Astrocyte (in vitro differentiated cells and primary cell): ENCODE results near the gene BTRC. TPM values are rescaled to one million over a fixed set of nuclear protein-coding genes. Genes with fewer than 3 reads are reported as not detected.

ENCODE experiments used
- DNase-seq: peaks from one replicate; pipeline ENCODE4 v3.0.0-alpha.2; 2010; ENCODE audit warnings: low read depth
- FAIRE-seq: peaks from 2 replicates; lab custom pipeline; 2011; peaks lifted over from hg19 to GRCh38; lab: Jason Lieb, UNC
- H2AFZ ChIP-seq: 2 replicates; pipeline ENCODE4 v1.6.0; 2012; ENCODE audit warnings: low read depth, low read length, inconsistent platforms
- H3K27ac ChIP-seq: 2 replicates; pipeline ENCODE4 v1.5.1; 2011; ENCODE audit warnings: low read depth, low read length, inconsistent platforms
- H3K27me3 ChIP-seq: 2 replicates; pipeline ENCODE4 v1.6.0; 2011; ENCODE audit warnings: low read length, inconsistent platforms; ENCODE audit not compliant: insufficient read depth
- H3K36me3 ChIP-seq: 2 replicates; pipeline ENCODE4 v1.5.1; 2011; ENCODE audit warnings: low read length, inconsistent platforms; ENCODE audit not compliant: insufficient read depth
- H3K4me1 ChIP-seq: 2 replicates; pipeline ENCODE4 v1.5.1; 2011; ENCODE audit warnings: low read length, inconsistent platforms; ENCODE audit not compliant: insufficient read depth
- H3K4me2 ChIP-seq: 2 replicates; pipeline ENCODE4 v1.6.0; 2012; ENCODE audit warnings: low read length, inconsistent platforms
- H3K4me3 ChIP-seq: 2 replicates; pipeline ENCODE4 v1.5.1; 2011; ENCODE audit warnings: low read depth, mild to moderate bottlenecking, low read length, inconsistent platforms; ENCODE audit not compliant: insufficient read depth
- H3K79me2 ChIP-seq: 2 replicates; pipeline ENCODE4 v1.6.0; 2012; ENCODE audit warnings: mild to moderate bottlenecking, low read length, inconsistent platforms; ENCODE audit not compliant: insufficient read depth
- H3K9ac ChIP-seq: 2 replicates; pipeline ENCODE4 v1.6.0; 2012; ENCODE audit warnings: mild to moderate bottlenecking, low read length, inconsistent platforms
- H3K9me3 ChIP-seq: 2 replicates; pipeline ENCODE4 v1.5.1; 2012; ENCODE audit warnings: low read depth, mild to moderate bottlenecking, low read length, inconsistent platforms; ENCODE audit not compliant: insufficient read depth
- H4K20me1 ChIP-seq: 2 replicates; pipeline ENCODE4 v1.6.0; 2012; ENCODE audit warnings: low read length, inconsistent platforms; ENCODE audit not compliant: insufficient read depth
- H3K27ac Mint-ChIP-seq: one replicate; pipeline ENCODE4 v1.8.0; 2021; ENCODE audit warnings: mild to moderate bottlenecking, mixed read lengths; ENCODE audit not compliant: unreplicated experiment
- H3K27me3 Mint-ChIP-seq: one replicate; pipeline ENCODE4 v1.8.0; 2021; ENCODE audit warnings: low read depth, mixed read lengths; ENCODE audit not compliant: unreplicated experiment
- H3K36me3 Mint-ChIP-seq: one replicate; pipeline ENCODE4 v1.8.0; 2021; ENCODE audit warnings: low read depth, mixed read lengths; ENCODE audit not compliant: unreplicated experiment
- H3K4me1 Mint-ChIP-seq: one replicate; pipeline ENCODE4 v1.8.0; 2021; ENCODE audit warnings: low read depth, mixed read lengths; ENCODE audit not compliant: unreplicated experiment
- H3K4me3 Mint-ChIP-seq: one replicate; pipeline ENCODE4 v1.8.0; 2021; ENCODE audit warnings: mild to moderate bottlenecking, moderate library complexity, mixed read lengths; ENCODE audit not compliant: unreplicated experiment
- H3K9me3 Mint-ChIP-seq: one replicate; pipeline ENCODE4 v1.8.0; 2021; ENCODE audit warnings: mild to moderate bottlenecking, mixed read lengths; ENCODE audit not compliant: unreplicated experiment
- EZH2 ChIP-seq: IDR thresholded peaks from 2 replicates; pipeline ENCODE4 v1.6.1; 2012; ENCODE audit warnings: mild to moderate bottlenecking, low read length, inconsistent platforms; ENCODE audit not compliant: insufficient read depth
- total RNA-seq: library from RNA; stranded (reverse); gene quantifications from 2 replicates; pipeline ENCODE4 v1.2.1, GENCODE V29; 2021
- TF ChIP-seq, protein P1 (sequence below): IDR thresholded peaks from 2 replicates; pipeline ENCODE4 v1.5.1; 2011; ENCODE audit warnings: low read depth, mild to moderate bottlenecking, inconsistent platforms, low read length, moderate library complexity; ENCODE audit not compliant: insufficient read depth

The BTRC gene
- total RNA-seq, 1 donor from 2014 or later: 33.3 TPM

DNA sequence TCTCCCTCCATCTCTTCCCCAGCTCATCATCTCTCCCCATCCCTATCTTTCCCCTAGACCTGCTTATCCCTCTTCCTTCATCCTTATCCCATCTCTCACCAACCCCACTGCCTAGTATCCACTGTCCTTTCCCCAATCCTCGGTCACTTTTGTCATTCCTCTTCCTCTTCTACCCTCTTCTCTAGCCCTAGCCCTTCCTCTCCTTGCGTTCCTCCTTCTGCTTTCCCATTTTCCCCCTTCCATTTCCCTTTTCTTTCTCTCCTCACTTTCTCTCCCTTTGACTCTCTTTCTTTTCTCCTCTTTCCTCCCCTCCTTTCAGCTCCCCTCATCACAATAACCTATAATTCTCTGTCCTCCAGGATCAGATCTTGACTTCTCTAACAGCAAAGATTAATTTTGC, 150.5 kb downstream of the BTRC start:
- H3K36me3 Mint-ChIP-seq: no peaks in the 10 kb centered on the region
- Histone ChIP-seq H3K4me2 (no peak overlapping the region), H3K27ac (no peak overlapping the region), H2AFZ (no peak overlapping the region), H3K4me1 (no peaks in the 10 kb centered on the region), H3K36me3 (no peaks in the 10 kb centered on the region), H4K20me1 (peaks cover 28% of the 10 kb centered on the region), H3K4me3 (no peak overlapping the region), H3K9me3 (no peaks in the 10 kb centered on the region), H3K27me3 (no peaks in the 10 kb centered on the region), H3K79me2 (no peaks in the 10 kb centered on the region), H3K9ac (no peak overlapping the region)
- no peak for FAIRE-seq
- no peaks in the 10 kb centered on the region for H3K9me3 Mint-ChIP-seq
- H3K4me3 Mint-ChIP-seq: peak overlapping the region; percentile 42
- no peaks in the 10 kb centered on the region for H3K27me3 Mint-ChIP-seq
- H3K4me1 Mint-ChIP-seq: no peaks in the 10 kb centered on the region
- DNase-seq: no peak
- no peak overlapping the region for H3K27ac Mint-ChIP-seq
- TF ChIP-seq EZH2: no peak
- TF ChIP-seq, protein P1, sequence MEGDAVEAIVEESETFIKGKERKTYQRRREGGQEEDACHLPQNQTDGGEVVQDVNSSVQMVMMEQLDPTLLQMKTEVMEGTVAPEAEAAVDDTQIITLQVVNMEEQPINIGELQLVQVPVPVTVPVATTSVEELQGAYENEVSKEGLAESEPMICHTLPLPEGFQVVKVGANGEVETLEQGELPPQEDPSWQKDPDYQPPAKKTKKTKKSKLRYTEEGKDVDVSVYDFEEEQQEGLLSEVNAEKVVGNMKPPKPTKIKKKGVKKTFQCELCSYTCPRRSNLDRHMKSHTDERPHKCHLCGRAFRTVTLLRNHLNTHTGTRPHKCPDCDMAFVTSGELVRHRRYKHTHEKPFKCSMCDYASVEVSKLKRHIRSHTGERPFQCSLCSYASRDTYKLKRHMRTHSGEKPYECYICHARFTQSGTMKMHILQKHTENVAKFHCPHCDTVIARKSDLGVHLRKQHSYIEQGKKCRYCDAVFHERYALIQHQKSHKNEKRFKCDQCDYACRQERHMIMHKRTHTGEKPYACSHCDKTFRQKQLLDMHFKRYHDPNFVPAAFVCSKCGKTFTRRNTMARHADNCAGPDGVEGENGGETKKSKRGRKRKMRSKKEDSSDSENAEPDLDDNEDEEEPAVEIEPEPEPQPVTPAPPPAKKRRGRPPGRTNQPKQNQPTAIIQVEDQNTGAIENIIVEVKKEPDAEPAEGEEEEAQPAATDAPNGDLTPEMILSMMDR: no peak

- no peaks in the 10 kb centered on the region for H3K79me2 ChIP-seq
- DNase-seq (no peak), FAIRE-seq (no peak)
- H3K9me3 ChIP-seq: no peaks in the 10 kb centered on the region
- TF ChIP-seq, protein P1: no peak
- no peak for TF ChIP-seq EZH2
- Mint-ChIP-seq H3K27me3 (no peaks in the 10 kb centered on the region), H3K4me1 (no peaks in the 10 kb centered on the region), H3K27ac (no peak overlapping the region), H3K9me3 (no peaks in the 10 kb centered on the region), H3K36me3 (no peaks in the 10 kb centered on the region), H3K4me3 (no peak overlapping the region)
- H3K27ac ChIP-seq: no peak overlapping the region
- no peak overlapping the region for H3K9ac ChIP-seq
- no peak overlapping the region for H2AFZ ChIP-seq
- no peaks in the 10 kb centered on the region for H3K27me3 ChIP-seq
- H3K36me3 ChIP-seq: no peaks in the 10 kb centered on the region
- H3K4me2 ChIP-seq: no peak overlapping the region
- H4K20me1 ChIP-seq: peaks cover 20% of the 10 kb centered on the region
- no peak overlapping the region for H3K4me3 ChIP-seq
- no peaks in the 10 kb centered on the region for H3K4me1 ChIP-seq
Measured at GRCh38 chr10:101506829-101507661, 153.1 kb downstream of the BTRC start.

DNA sequence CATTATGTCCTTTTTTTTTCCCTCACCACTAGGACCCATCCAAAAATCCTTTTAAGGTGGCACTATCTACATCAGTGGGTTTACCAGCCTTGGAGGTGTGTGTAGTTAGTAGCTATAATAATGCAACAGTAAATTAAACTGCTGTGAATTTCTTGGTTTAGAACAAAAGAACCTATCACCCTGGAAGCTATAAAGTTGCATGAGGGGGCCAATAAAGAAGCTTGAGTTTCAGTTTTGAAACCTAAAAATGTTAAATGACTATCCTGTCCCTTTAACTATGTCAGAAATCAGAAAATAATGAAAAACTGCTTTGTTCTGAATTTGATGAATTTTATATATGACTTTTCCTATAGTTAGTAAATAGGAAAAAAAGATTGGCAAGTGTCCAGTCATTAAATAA, 153.9 kb downstream of the BTRC start:
- no peak overlapping the region for H3K27ac Mint-ChIP-seq
- H3K27ac ChIP-seq: no peak overlapping the region
- H3K79me2 ChIP-seq: no peaks in the 10 kb centered on the region
- TF ChIP-seq, protein P1: no peak
- TF ChIP-seq EZH2: no peak
- H3K36me3 ChIP-seq: no peaks in the 10 kb centered on the region
- no peak overlapping the region for H3K4me3 Mint-ChIP-seq
- H3K9me3 ChIP-seq: no peaks in the 10 kb centered on the region
- H3K4me2 ChIP-seq: no peak overlapping the region
- H3K36me3 Mint-ChIP-seq: no peaks in the 10 kb centered on the region
- DNase-seq (no peak), FAIRE-seq (no peak)
- H4K20me1 ChIP-seq: peaks cover 23% of the 10 kb centered on the region
- H3K4me1 Mint-ChIP-seq: peaks cover under 1% of the 10 kb centered on the region
- no peaks in the 10 kb centered on the region for H3K27me3 Mint-ChIP-seq
- no peak overlapping the region for H2AFZ ChIP-seq
- H3K27me3 ChIP-seq: no peaks in the 10 kb centered on the region
- no peaks in the 10 kb centered on the region for H3K9me3 Mint-ChIP-seq
- no peaks in the 10 kb centered on the region for H3K4me1 ChIP-seq
- H3K4me3 ChIP-seq: no peak overlapping the region
- H3K9ac ChIP-seq: no peak overlapping the region
